GM12878 (cell line): ENCODE measurements around the gene FIBCD1.

ENCODE experiments used
- ASH2L ChIP-seq: fragments of 300-600, 200-600 bp; sonication (generic); IDR thresholded peaks from 2 replicates; pipeline ENCODE4 v1.6.1; 2017; ENCODE audit warnings: low read depth, mild to moderate bottlenecking, borderline replicate concordance
- CREB1 ChIP-seq: IDR thresholded peaks from 2 replicates; pipeline ENCODE4 v1.6.1; 2012; ENCODE audit warnings: low read depth, mild to moderate bottlenecking, inconsistent platforms
- EED ChIP-seq: sonication (generic); IDR thresholded peaks from 2 replicates; pipeline ENCODE4 v1.6.1; 2016; ENCODE audit warnings: antibody characterized with exemption, low read depth
- EP300 ChIP-seq, 2 experiments: fragments of 150-350 bp in 1 of 2; IDR thresholded peaks; 2 replicates each; pipeline ENCODE4 v1.6.1; 2011 to 2012; ENCODE audit warnings: low read depth in 2 of 2, low read length in 2 of 2, borderline replicate concordance in 1 of 2, improper control_type of control experiment in 1 of 2, inconsistent platforms in 1 of 2; ENCODE audit not compliant: control insufficient read depth in 1 of 2
- MXI1 ChIP-seq: fragments of 150-350 bp; IDR thresholded peaks from 2 replicates; pipeline ENCODE4 v1.6.1; 2011; ENCODE audit warnings: low read depth, mild to moderate bottlenecking, inconsistent platforms, low read length, improper control_type of control experiment
- NR2F1 ChIP-seq: fragments of 450-650 bp; conservative IDR thresholded peaks from 2 replicates; pipeline ENCODE4 v1.6.1; 2017; ENCODE audit warnings: mild to moderate bottlenecking
- POLR2A ChIP-seq: IDR thresholded peaks from 2 replicates; pipeline ENCODE4 v1.6.1; 2011; ENCODE audit warnings: low read depth, mild to moderate bottlenecking, low read length
- SP1 ChIP-seq: IDR thresholded peaks from one replicate; pipeline ENCODE4 v1.6.1; 2011; ENCODE audit warnings: low read depth, low read length
- SUZ12 ChIP-seq: fragments of 200-600 bp; sonication (generic); IDR thresholded peaks from one replicate; pipeline ENCODE4 v1.6.1; 2018; ENCODE audit warnings: antibody characterized with exemption, mild to moderate bottlenecking; ENCODE audit not compliant: unreplicated experiment
- TAF1 ChIP-seq: IDR thresholded peaks from 2 replicates; pipeline ENCODE4 v1.6.1; 2011; ENCODE audit warnings: mild to moderate bottlenecking, low read depth, low read length, borderline replicate concordance
- TF ChIP-seq, protein P1 (sequence below), 3 experiments: IDR thresholded peaks in 2 of 3; conservative IDR thresholded peaks in 1 of 3; 2 replicates each; pipeline ENCODE4 v1.5.1; 2011; ENCODE audit warnings: low read depth in 3 of 3, low read length in 3 of 3, mild to moderate bottlenecking in 3 of 3, control low read depth in 2 of 3, moderate library complexity in 2 of 3, inconsistent platforms in 1 of 3, mixed read lengths in 1 of 3; ENCODE audit not compliant: control insufficient read depth in 2 of 3, insufficient read depth in 1 of 3; ENCODE audit errors: extremely low read depth in 1 of 3
- TF ChIP-seq, protein P2 (sequence below): fragments of 450-650 bp; IDR thresholded peaks from 2 replicates; pipeline ENCODE4 v1.6.1; 2018; ENCODE audit warnings: mild to moderate bottlenecking, low read depth, moderate library complexity; ENCODE audit not compliant: partially characterized antibody
- TF ChIP-seq, protein P3 (sequence below): fragments of 450-650 bp; IDR thresholded peaks from 2 replicates; pipeline ENCODE4 v1.6.1; 2017; ENCODE audit warnings: antibody characterized with exemption, mild to moderate bottlenecking, moderate library complexity

DNA sequence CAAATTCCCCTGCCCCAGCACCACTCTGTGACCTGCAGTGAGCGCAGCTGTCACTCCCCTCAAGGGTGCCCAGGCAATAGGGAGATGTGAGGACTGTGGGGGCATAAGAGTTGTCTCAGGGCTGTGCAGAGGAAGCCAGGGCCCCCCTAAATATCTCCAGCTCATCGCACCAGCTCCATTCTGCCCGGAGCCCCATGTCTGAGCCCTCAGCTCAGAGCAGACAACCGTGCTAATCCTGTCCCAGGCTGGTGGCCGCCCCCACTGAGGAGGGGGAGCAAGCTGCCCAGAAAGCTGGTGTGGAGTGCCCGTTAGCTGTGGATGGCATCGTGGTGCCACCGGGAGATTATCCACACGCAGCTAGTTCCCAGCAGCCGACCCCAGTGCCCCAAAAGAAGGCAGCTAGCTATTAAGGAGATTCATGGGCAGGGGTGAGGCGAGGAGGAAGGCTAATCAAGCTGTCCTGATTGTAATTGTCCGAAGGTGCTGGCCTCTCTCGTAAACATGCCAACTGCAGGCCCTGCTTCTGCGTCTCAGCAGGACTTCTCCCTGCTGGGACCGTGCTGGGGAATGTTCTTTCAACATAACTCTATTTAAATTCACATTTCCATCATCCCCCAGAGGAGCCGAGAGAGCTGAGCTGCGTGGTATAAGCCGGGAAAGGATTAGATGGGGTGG, 17.0 kb upstream of the FIBCD1 start:
- no peak for TF ChIP-seq SP1
- TF ChIP-seq, protein P1, sequence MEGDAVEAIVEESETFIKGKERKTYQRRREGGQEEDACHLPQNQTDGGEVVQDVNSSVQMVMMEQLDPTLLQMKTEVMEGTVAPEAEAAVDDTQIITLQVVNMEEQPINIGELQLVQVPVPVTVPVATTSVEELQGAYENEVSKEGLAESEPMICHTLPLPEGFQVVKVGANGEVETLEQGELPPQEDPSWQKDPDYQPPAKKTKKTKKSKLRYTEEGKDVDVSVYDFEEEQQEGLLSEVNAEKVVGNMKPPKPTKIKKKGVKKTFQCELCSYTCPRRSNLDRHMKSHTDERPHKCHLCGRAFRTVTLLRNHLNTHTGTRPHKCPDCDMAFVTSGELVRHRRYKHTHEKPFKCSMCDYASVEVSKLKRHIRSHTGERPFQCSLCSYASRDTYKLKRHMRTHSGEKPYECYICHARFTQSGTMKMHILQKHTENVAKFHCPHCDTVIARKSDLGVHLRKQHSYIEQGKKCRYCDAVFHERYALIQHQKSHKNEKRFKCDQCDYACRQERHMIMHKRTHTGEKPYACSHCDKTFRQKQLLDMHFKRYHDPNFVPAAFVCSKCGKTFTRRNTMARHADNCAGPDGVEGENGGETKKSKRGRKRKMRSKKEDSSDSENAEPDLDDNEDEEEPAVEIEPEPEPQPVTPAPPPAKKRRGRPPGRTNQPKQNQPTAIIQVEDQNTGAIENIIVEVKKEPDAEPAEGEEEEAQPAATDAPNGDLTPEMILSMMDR (IDR thresholded peaks at IDR 0.05 in 2 of 3, conservative IDR thresholded peaks at IDR 0.05 in 1 of 3; ENCODE audit: control insufficient read depth in 2 of 3, extremely low read depth in 1 of 3, insufficient read depth in 1 of 3, low read depth in 3 of 3, low read length in 3 of 3): no peak
- no peak for TF ChIP-seq EED
- TF ChIP-seq MXI1: no peak
- TF ChIP-seq TAF1: no peak
- TF ChIP-seq NR2F1: no peak
- TF ChIP-seq EP300 (IDR thresholded peaks at IDR 0.05; ENCODE audit: borderline replicate concordance in 1 of 2, control insufficient read depth in 1 of 2, low read depth in 2 of 2, low read length in 2 of 2): no peak
- no peak for TF ChIP-seq ASH2L
- TF ChIP-seq, protein P2, sequence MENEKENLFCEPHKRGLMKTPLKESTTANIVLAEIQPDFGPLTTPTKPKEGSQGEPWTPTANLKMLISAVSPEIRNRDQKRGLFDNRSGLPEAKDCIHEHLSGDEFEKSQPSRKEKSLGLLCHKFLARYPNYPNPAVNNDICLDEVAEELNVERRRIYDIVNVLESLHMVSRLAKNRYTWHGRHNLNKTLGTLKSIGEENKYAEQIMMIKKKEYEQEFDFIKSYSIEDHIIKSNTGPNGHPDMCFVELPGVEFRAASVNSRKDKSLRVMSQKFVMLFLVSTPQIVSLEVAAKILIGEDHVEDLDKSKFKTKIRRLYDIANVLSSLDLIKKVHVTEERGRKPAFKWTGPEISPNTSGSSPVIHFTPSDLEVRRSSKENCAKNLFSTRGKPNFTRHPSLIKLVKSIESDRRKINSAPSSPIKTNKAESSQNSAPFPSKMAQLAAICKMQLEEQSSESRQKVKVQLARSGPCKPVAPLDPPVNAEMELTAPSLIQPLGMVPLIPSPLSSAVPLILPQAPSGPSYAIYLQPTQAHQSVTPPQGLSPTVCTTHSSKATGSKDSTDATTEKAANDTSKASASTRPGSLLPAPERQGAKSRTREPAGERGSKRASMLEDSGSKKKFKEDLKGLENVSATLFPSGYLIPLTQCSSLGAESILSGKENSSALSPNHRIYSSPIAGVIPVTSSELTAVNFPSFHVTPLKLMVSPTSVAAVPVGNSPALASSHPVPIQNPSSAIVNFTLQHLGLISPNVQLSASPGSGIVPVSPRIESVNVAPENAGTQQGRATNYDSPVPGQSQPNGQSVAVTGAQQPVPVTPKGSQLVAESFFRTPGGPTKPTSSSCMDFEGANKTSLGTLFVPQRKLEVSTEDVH: no peak
- TF ChIP-seq, protein P3, sequence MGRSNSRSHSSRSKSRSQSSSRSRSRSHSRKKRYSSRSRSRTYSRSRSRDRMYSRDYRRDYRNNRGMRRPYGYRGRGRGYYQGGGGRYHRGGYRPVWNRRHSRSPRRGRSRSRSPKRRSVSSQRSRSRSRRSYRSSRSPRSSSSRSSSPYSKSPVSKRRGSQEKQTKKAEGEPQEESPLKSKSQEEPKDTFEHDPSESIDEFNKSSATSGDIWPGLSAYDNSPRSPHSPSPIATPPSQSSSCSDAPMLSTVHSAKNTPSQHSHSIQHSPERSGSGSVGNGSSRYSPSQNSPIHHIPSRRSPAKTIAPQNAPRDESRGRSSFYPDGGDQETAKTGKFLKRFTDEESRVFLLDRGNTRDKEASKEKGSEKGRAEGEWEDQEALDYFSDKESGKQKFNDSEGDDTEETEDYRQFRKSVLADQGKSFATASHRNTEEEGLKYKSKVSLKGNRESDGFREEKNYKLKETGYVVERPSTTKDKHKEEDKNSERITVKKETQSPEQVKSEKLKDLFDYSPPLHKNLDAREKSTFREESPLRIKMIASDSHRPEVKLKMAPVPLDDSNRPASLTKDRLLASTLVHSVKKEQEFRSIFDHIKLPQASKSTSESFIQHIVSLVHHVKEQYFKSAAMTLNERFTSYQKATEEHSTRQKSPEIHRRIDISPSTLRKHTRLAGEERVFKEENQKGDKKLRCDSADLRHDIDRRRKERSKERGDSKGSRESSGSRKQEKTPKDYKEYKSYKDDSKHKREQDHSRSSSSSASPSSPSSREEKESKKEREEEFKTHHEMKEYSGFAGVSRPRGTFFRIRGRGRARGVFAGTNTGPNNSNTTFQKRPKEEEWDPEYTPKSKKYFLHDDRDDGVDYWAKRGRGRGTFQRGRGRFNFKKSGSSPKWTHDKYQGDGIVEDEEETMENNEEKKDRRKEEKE: no peak
- no peak for TF ChIP-seq POLR2A
- TF ChIP-seq CREB1: no peak
- TF ChIP-seq SUZ12: no peak
